ENCODE data around the gene RTN1.

RTN1 gene

GRCh38 chr14:59863806-59864525 lies 6.6 kb downstream of the RTN1 start:
- in situ Hi-C loops (cut with HindIII; ENCODE audit: low pct_ligation_motif_present, low pct_unique_long_range_greater_than_20kb, low sequenced_read_pairs) = no loop called here
- no peak for DNase-seq

GRCh38 chr14:59857328-59857727 lies 13.2 kb downstream of the RTN1 start:
- DNase-seq = no peak
- in situ Hi-C loops (cut with HindIII; ENCODE audit: low pct_ligation_motif_present, low pct_unique_long_range_greater_than_20kb, low sequenced_read_pairs) = no loop called here

GRCh38 chr14:59852350-59852749 lies 18.2 kb downstream of the RTN1 start:
- in situ Hi-C loops (cut with HindIII; ENCODE audit: low pct_ligation_motif_present, low pct_unique_long_range_greater_than_20kb, low sequenced_read_pairs) = no loop called here
- no peak for DNase-seq

GRCh38 chr14:59850458-59850857 lies 20.1 kb downstream of the RTN1 start:
- DNase-seq = no peak
- in situ Hi-C loops (cut with HindIII; ENCODE audit: low pct_ligation_motif_present, low pct_unique_long_range_greater_than_20kb, low sequenced_read_pairs) = no loop called here

- in situ Hi-C loops (cut with HindIII; ENCODE audit: low pct_ligation_motif_present, low pct_unique_long_range_greater_than_20kb, low sequenced_read_pairs) = no loop called here
- no peak for DNase-seq
These were observed 21.0 kb downstream of the RTN1 start for GRCh38 chr14:59849411-59850130.

GRCh38 chr14:59848671-59849070 lies 21.9 kb downstream of the RTN1 start:
- in situ Hi-C loops (cut with HindIII; ENCODE audit: low pct_ligation_motif_present, low pct_unique_long_range_greater_than_20kb, low sequenced_read_pairs) = no loop called here
- DNase-seq = no peak

- in situ Hi-C loops (cut with HindIII; ENCODE audit: low pct_ligation_motif_present, low pct_unique_long_range_greater_than_20kb, low sequenced_read_pairs) = no loop called here
- no peak for DNase-seq
These were observed 22.9 kb downstream of the RTN1 start for GRCh38 chr14:59847711-59848110.

- in situ Hi-C loops (cut with HindIII; ENCODE audit: low pct_ligation_motif_present, low pct_unique_long_range_greater_than_20kb, low sequenced_read_pairs) = no loop called here
- no peak for DNase-seq
These were observed 24.0 kb downstream of the RTN1 start for GRCh38 chr14:59846595-59846994.

- DNase-seq = no peak
- in situ Hi-C loops (cut with HindIII; ENCODE audit: low pct_ligation_motif_present, low pct_unique_long_range_greater_than_20kb, low sequenced_read_pairs) = no loop called here
These were observed 25.3 kb downstream of the RTN1 start for GRCh38 chr14:59845245-59845644.

GRCh38 chr14:59844186-59844812 lies 26.3 kb downstream of the RTN1 start:
- no peak for DNase-seq
- in situ Hi-C loops (cut with HindIII; ENCODE audit: low pct_ligation_motif_present, low pct_unique_long_range_greater_than_20kb, low sequenced_read_pairs) = no loop called here

- no peak for DNase-seq
- in situ Hi-C loops (cut with HindIII; ENCODE audit: low pct_ligation_motif_present, low pct_unique_long_range_greater_than_20kb, low sequenced_read_pairs) = no loop called here
These were observed 34.5 kb downstream of the RTN1 start for GRCh38 chr14:59836116-59836515.

- no peak for DNase-seq
- in situ Hi-C loops (cut with HindIII; ENCODE audit: low pct_ligation_motif_present, low pct_unique_long_range_greater_than_20kb, low sequenced_read_pairs) = no loop called here
These were observed 37.8 kb downstream of the RTN1 start for GRCh38 chr14:59832653-59833294.

GRCh38 chr14:59831121-59831730 lies 39.4 kb downstream of the RTN1 start:
- no peak for DNase-seq
- in situ Hi-C loops (cut with HindIII; ENCODE audit: low pct_ligation_motif_present, low pct_unique_long_range_greater_than_20kb, low sequenced_read_pairs) = no loop called here

GRCh38 chr14:59830338-59830734 lies 40.2 kb downstream of the RTN1 start:
- no peak for DNase-seq
- in situ Hi-C loops (cut with HindIII; ENCODE audit: low pct_ligation_motif_present, low pct_unique_long_range_greater_than_20kb, low sequenced_read_pairs) = no loop called here

GRCh38 chr14:59829469-59830337 lies 40.9 kb downstream of the RTN1 start:
- no peak for DNase-seq
- in situ Hi-C loops (cut with HindIII; ENCODE audit: low pct_ligation_motif_present, low pct_unique_long_range_greater_than_20kb, low sequenced_read_pairs) = no loop called here

GRCh38 chr14:59828276-59828675 lies 42.3 kb downstream of the RTN1 start:
- in situ Hi-C loops (cut with HindIII; ENCODE audit: low pct_ligation_motif_present, low pct_unique_long_range_greater_than_20kb, low sequenced_read_pairs) = no loop called here
- DNase-seq = no peak

GRCh38 chr14:59827401-59827800 lies 43.2 kb downstream of the RTN1 start:
- in situ Hi-C loops (cut with HindIII; ENCODE audit: low pct_ligation_motif_present, low pct_unique_long_range_greater_than_20kb, low sequenced_read_pairs) = no loop called here
- no peak for DNase-seq

- in situ Hi-C loops (cut with HindIII; ENCODE audit: low pct_ligation_motif_present, low pct_unique_long_range_greater_than_20kb, low sequenced_read_pairs) = no loop called here
- no peak for DNase-seq
These were observed 44.4 kb downstream of the RTN1 start for GRCh38 chr14:59826150-59826549.

All from ACHN (cell line).